ENCODE measurements around the gene SLC25A23.

GRCh38 chr19:6440905-6441304 is 18.7 kb downstream of the SLC25A23 start:
- TF ChIP-seq CTCF (IDR thresholded peaks at IDR 0.05) (no peak), EP300 (IDR thresholded peaks at IDR 0.05) (no peak)

Measured in ovary (tissue), 3 donors.